ENCODE data around the gene EPAS1. TPM values are rescaled to one million over a fixed set of nuclear protein-coding genes. Genes with fewer than 3 reads are reported as not detected.

EPAS1 gene
- total and polyA plus RNA-seq, 9 of the 15 experiments (the other 6 are each of a cell fraction or from before 2014, with no cell fraction given): 0.25 to 11.2 (median 4.1) TPM

DNA sequence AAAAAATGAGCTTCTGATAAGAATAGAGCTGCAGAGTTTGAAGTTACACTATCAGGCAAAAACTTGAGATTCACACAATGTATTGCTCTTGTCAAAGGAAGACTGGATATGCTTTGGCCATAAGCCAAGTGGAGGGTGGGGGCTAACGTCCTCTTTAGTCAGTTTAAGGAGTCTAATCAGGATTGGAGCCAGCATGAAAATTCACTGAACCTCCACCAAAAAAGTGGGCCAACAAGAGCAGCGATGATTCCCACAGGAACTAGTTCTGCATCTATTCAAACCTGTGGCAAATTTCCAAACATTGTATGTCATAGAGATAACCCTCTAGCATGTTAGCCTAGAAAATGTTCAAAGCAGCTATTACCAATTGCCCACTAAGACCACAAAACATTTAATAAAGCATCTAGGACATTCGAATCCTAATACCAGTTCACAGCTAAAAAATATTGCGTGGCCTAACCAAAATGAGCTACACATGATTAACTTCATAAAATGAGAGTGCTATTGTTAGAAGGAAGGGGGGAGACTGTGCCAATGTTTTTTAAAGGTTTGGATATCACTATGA lies 138.7 kb downstream of the EPAS1 start (continued):
- TF ChIP-seq BCLAF1 (IDR thresholded peaks at IDR 0.05; ENCODE audit: borderline replicate concordance in 1 of 2, control insufficient read depth in 1 of 2, low read depth in 2 of 2, low read length in 1 of 2) (no peak), MEIS2 (IDR thresholded peaks at IDR 0.05; ENCODE audit: partially characterized antibody) (peak; percentile 19), ZC3H11A (IDR thresholded peaks at IDR 0.05; ENCODE audit: low read depth, low read length) (no peak), TBL1XR1 (IDR thresholded peaks at IDR 0.05; ENCODE audit: low read length in 2 of 2) (no peak)

Small RNA genes lying within 50 kb of the gene (small RNA-seq; reads per million reads assigned to genes)
- not detected for gene RF00017

Other genes with a start within 250 kb of the EPAS1 start
- gene TMEM247, start 182.2 kb downstream of the EPAS1 start, total RNA-seq (2014; rRNA removed): 3.0 and 3.7 TPM in 2 replicates
- 0.51 and 1.4 TPM in 2 replicates for gene TMEM247, start 182.2 kb downstream of the EPAS1 start, total RNA-seq (2014; rRNA removed; fragmentation: Illumina TruSeq; extraction: Trizol)
- gene TMEM247, start 182.2 kb downstream of the EPAS1 start, total RNA-seq (2015; rRNA removed; fragmentation: Illumina TruSeq; extraction: Trizol): 1.2 and 1.3 TPM in 2 replicates
- 4.7 and 4.9 TPM in 2 replicates for gene TMEM247, start 182.2 kb downstream of the EPAS1 start, total RNA-seq (2021)
- gene TMEM247, start 182.2 kb downstream of the EPAS1 start, polyA plus RNA-seq (2011; rRNA removed): 0.18 and 3.2 TPM in 2 replicates
- gene TMEM247, start 182.2 kb downstream of the EPAS1 start, polyA plus RNA-seq (2014; fragmentation: Illumina TruSeq; extraction: Trizol): 0.24 and 1.6 TPM in 2 replicates
- gene TMEM247, start 182.2 kb downstream of the EPAS1 start, polyA plus RNA-seq (2014; fragmentation: Nextera tagmentation; extraction: Ambion mirVana): 1 to 10 TPM; 2.1 to 3.1 TPM
- gene TMEM247, start 182.2 kb downstream of the EPAS1 start, polyA plus RNA-seq (2014; rRNA removed): 4.4 and 6.8 TPM in 2 replicates
- 11.0 and 14.2 TPM in 2 replicates for gene RHOQ, start 245.1 kb downstream of the EPAS1 start, total RNA-seq (2014; rRNA removed)
- gene RHOQ, start 245.1 kb downstream of the EPAS1 start, total RNA-seq (2014; rRNA removed; fragmentation: Illumina TruSeq; extraction: Trizol): 19.7 and 23.0 TPM in 2 replicates
- gene RHOQ, start 245.1 kb downstream of the EPAS1 start, total RNA-seq (2015; rRNA removed; fragmentation: Illumina TruSeq; extraction: Trizol): 20.5 TPM in 2 replicates
- gene RHOQ, start 245.1 kb downstream of the EPAS1 start, total RNA-seq (2021): 17.9 and 20.1 TPM in 2 replicates
- gene RHOQ, start 245.1 kb downstream of the EPAS1 start, polyA plus RNA-seq (2011; rRNA removed): 20.8 and 22.9 TPM in 2 replicates
- gene RHOQ, start 245.1 kb downstream of the EPAS1 start, polyA plus RNA-seq (2014; fragmentation: Illumina TruSeq; extraction: Trizol): 25.6 and 26.5 TPM in 2 replicates
- 1 to 10 TPM; 7.6 to 8.2 TPM for gene RHOQ, start 245.1 kb downstream of the EPAS1 start, polyA plus RNA-seq (2014; fragmentation: Nextera tagmentation; extraction: Ambion mirVana)
- gene RHOQ, start 245.1 kb downstream of the EPAS1 start, polyA plus RNA-seq (2014; rRNA removed): 15.8 and 17.9 TPM in 2 replicates
- gene ATP6V1E2, start 245.2 kb downstream of the EPAS1 start, total RNA-seq (2014; rRNA removed): 8.4 and 9.2 TPM in 2 replicates
- 10.2 and 10.3 TPM in 2 replicates for gene ATP6V1E2, start 245.2 kb downstream of the EPAS1 start, total RNA-seq (2014; rRNA removed; fragmentation: Illumina TruSeq; extraction: Trizol)
- gene ATP6V1E2, start 245.2 kb downstream of the EPAS1 start, total RNA-seq (2015; rRNA removed; fragmentation: Illumina TruSeq; extraction: Trizol): 8.8 and 10.0 TPM in 2 replicates
- 9.7 and 11.5 TPM in 2 replicates for gene ATP6V1E2, start 245.2 kb downstream of the EPAS1 start, total RNA-seq (2021)
- gene ATP6V1E2, start 245.2 kb downstream of the EPAS1 start, polyA plus RNA-seq (2011; rRNA removed): 8.5 and 11.3 TPM in 2 replicates
- 8.2 and 11.9 TPM in 2 replicates for gene ATP6V1E2, start 245.2 kb downstream of the EPAS1 start, polyA plus RNA-seq (2014; fragmentation: Illumina TruSeq; extraction: Trizol)
- 1 to 10 TPM; 3.8 to 4.1 TPM for gene ATP6V1E2, start 245.2 kb downstream of the EPAS1 start, polyA plus RNA-seq (2014; fragmentation: Nextera tagmentation; extraction: Ambion mirVana)
- 5.4 and 7.7 TPM in 2 replicates for gene ATP6V1E2, start 245.2 kb downstream of the EPAS1 start, polyA plus RNA-seq (2014; rRNA removed)